Measurements from ENCODE around the gene ZNF428. TPM values are rescaled to one million over a fixed set of nuclear protein-coding genes. Genes with fewer than 3 reads are reported as not detected.

ZNF428 gene
- total and polyA plus RNA-seq, 2 of the 4 experiments (the other 2 are of a cell fraction): 9.9 to 32.3 TPM

- 0 out of 2 replicates have a peak, but pooled peaks cover 2% of the 10 kb centered on the region for H3K27me3 ChIP-seq (ENCODE audit: control insufficient read depth, insufficient read depth, low read length)
- no peak overlapping the region for H3K23ac ChIP-seq (ENCODE audit: low read depth, low read length)
- no peaks in the 10 kb centered on the region for H3K4me1 ChIP-seq (ENCODE audit: control insufficient read depth, insufficient read depth, low read length)
- H4K8ac ChIP-seq (ENCODE audit: low read depth in 2 of 2, low read length in 2 of 2): no peak overlapping the region
- no peak overlapping the region for H3K4ac ChIP-seq (ENCODE audit: low read depth, low read length)
- in situ Hi-C loops (cut with MboI; ENCODE audit: low sequenced_read_pairs): no loop called here
- ChIA-PET POLR2A (ENCODE audit: unreplicated experiment) (no interaction called here), CTCF (no interaction called here)
- DNase-seq (no peak), ATAC-seq (ENCODE audit: low read depth) (no peak)
- H2BK15ac ChIP-seq (ENCODE audit: low read depth, low read length): no peak overlapping the region
- H3K4me2 ChIP-seq (ENCODE audit: low read depth, low read length): no peak overlapping the region
- H4K20me1 ChIP-seq (ENCODE audit: insufficient read depth, low read length): no peaks in the 10 kb centered on the region
- intact Hi-C loops (cut with micrococcal nuclease): no loop called here
- no peaks in the 10 kb centered on the region for H3K36me3 ChIP-seq (ENCODE audit: control insufficient read depth, insufficient read depth, low read length)
- H2BK120ac ChIP-seq (ENCODE audit: low read depth, low read length): no peak overlapping the region
- peak; percentile 59; the same call in 1 of the 2 replicates for TF ChIP-seq USF2 (IDR thresholded peaks at IDR 0.05; ENCODE audit: low read depth, low read length)
- TF ChIP-seq MAFK (IDR thresholded peaks at IDR 0.05; ENCODE audit: low read depth, low read length): no peak
- no peak for TF ChIP-seq NFE2L2 (IDR thresholded peaks at IDR 0.05; ENCODE audit: low read depth, low read length)
- TF ChIP-seq POLR2A (IDR thresholded peaks at IDR 0.05; ENCODE audit: low read depth, low read length): no peak
- no peak for TF ChIP-seq RFX5 (IDR thresholded peaks at IDR 0.05; ENCODE audit: low read depth, low read length)
- TF ChIP-seq RCOR1 (IDR thresholded peaks at IDR 0.05; ENCODE audit: insufficient replicate concordance, low read length): no peak
- TF ChIP-seq BHLHE40 (IDR thresholded peaks at IDR 0.05; ENCODE audit: low read depth, low read length): no peak
- no peak for TF ChIP-seq CTCF (conservative IDR thresholded peaks at IDR 0.05; ENCODE audit: low read depth, low read length)
- H3K18ac ChIP-seq (ENCODE audit: low read depth, low read length): no peak overlapping the region
- 83% methylated on average over 1 of the region's 3 CpGs; no CpG with 5 or more reads in 1 of the 2 experiments for WGBS, 2 experiments (ENCODE audit: extremely low coverage in 2 of 2, insufficient read length in 1 of 2)
- no TSS peak for BruUV-seq (replicated peaks)
- no peak overlapping the region for H2AK5ac ChIP-seq (ENCODE audit: low read depth, low read length)
- H2AK9ac ChIP-seq (replicated peaks; ENCODE audit: low read depth, low read length, poor library complexity): no peak overlapping the region
- H3K14ac ChIP-seq (replicated peaks; ENCODE audit: low read depth, low read length): no peak overlapping the region
- no peak overlapping the region for H3K4me3 ChIP-seq (ENCODE audit: insufficient read depth, low read depth, low read length)
- no peak overlapping the region for H4K91ac ChIP-seq (ENCODE audit: insufficient read depth, low read depth, low read length)
- H3K9me1 ChIP-seq (ENCODE audit: insufficient read depth, low read length): no peaks in the 10 kb centered on the region
- H2BK20ac ChIP-seq (ENCODE audit: low read depth, low read length): no peak overlapping the region
- dilution Hi-C loops (cut with HindIII; ENCODE audit: low sequenced_read_pairs, unreplicated experiment): no loop called here
- no peak overlapping the region for H3K27ac ChIP-seq (ENCODE audit: insufficient read depth, low read length)
- no peaks in the 10 kb centered on the region for H3K9me3 ChIP-seq (ENCODE audit: control insufficient read depth, insufficient read depth, low read length)
- H4K5ac ChIP-seq (ENCODE audit: low read depth, low read length): no peak overlapping the region
- H2AFZ ChIP-seq (replicated peaks; ENCODE audit: low read length, poor library complexity): no peak overlapping the region
- no peak overlapping the region for H3K56ac ChIP-seq (ENCODE audit: extremely low read depth, insufficient read depth, low read length)
- H3K79me1 ChIP-seq (ENCODE audit: low read depth in 1 of 2, low read length in 2 of 2): no peaks in the 10 kb centered on the region
- H3K9ac ChIP-seq (ENCODE audit: low read depth, low read length): no peak overlapping the region
- H2BK5ac ChIP-seq (ENCODE audit: low read depth, low read length, poor library complexity, severe bottlenecking): no peak overlapping the region
Measured at GRCh38 chr19:43628646-43629326, 9.4 kb upstream of the ZNF428 start.

Measured in IMR-90 (cell line).